HG03060 (cell line): Measurements from ENCODE around the gene PSMD12.
"Not testable (repeated sequence)": the region's sequence is repeated elsewhere in the genome, so short reads cannot be mapped to it uniquely, and the experiment has no call there.

Experiments used
- ATAC-seq: cut with Tn5 transposase; IDR thresholded peaks from one replicate; pipeline ENCODE4 v1.9.1; 2021; ENCODE audit warnings: low read depth, moderate number of reproducible peaks; ENCODE audit not compliant: unreplicated experiment

PSMD12 gene

GRCh38 chr17:67366193-67367157 is at the start of gene PSMD12:
Gene PSMD12, minus strand, starts transcription at chr17:67366577. Its CDS starts 58 bp downstream, at chr17:67366519.
- ATAC-seq, result peak; percentile 76

- no peak for ATAC-seq
Measured at GRCh38 chr17:67415291-67415690, 48.9 kb upstream of the PSMD12 start.

- ATAC-seq, result no peak
Measured at GRCh38 chr17:67414559-67414958, 48.2 kb upstream of the PSMD12 start.

GRCh38 chr17:67414130-67414529 is 47.8 kb upstream of the PSMD12 start:
- no peak for ATAC-seq

- no peak for ATAC-seq
Measured at GRCh38 chr17:67413388-67413787, 47.0 kb upstream of the PSMD12 start.

GRCh38 chr17:67412941-67413340 is 46.6 kb upstream of the PSMD12 start:
- no peak for ATAC-seq

GRCh38 chr17:67412032-67412431 is 45.7 kb upstream of the PSMD12 start:
- ATAC-seq, result no peak

GRCh38 chr17:67411397-67411796 is 45.0 kb upstream of the PSMD12 start:
- no peak for ATAC-seq

- not testable (repeated sequence) for ATAC-seq
Measured at GRCh38 chr17:67408455-67408830, 42.1 kb upstream of the PSMD12 start.

GRCh38 chr17:67403483-67403882 is 37.1 kb upstream of the PSMD12 start:
- ATAC-seq, result no peak

- no peak for ATAC-seq
Measured at GRCh38 chr17:67403065-67403464, 36.7 kb upstream of the PSMD12 start.

GRCh38 chr17:67401598-67402504 is 35.5 kb upstream of the PSMD12 start:
- no peak for ATAC-seq

- ATAC-seq, result no peak
Measured at GRCh38 chr17:67401106-67401505, 34.7 kb upstream of the PSMD12 start.

GRCh38 chr17:67400193-67400592 is 33.8 kb upstream of the PSMD12 start:
- no peak for ATAC-seq

GRCh38 chr17:67399676-67400075 is 33.3 kb upstream of the PSMD12 start:
- ATAC-seq, result no peak

GRCh38 chr17:67393809-67394397 is 27.5 kb upstream of the PSMD12 start:
- no peak for ATAC-seq

- ATAC-seq, result no peak
Measured at GRCh38 chr17:67392111-67392510, 25.7 kb upstream of the PSMD12 start.

GRCh38 chr17:67390646-67391361 is 24.4 kb upstream of the PSMD12 start:
- peak; percentile 70 for ATAC-seq

- no peak for ATAC-seq
Measured at GRCh38 chr17:67390006-67390645, 23.7 kb upstream of the PSMD12 start.

GRCh38 chr17:67388986-67389385 is 22.6 kb upstream of the PSMD12 start:
- ATAC-seq, result no peak
